Suprapubic skin (tissue), 4 donors: ENCODE measurements around the gene ZNF628. TPM values are rescaled to one million over a fixed set of nuclear protein-coding genes. Genes with fewer than 3 reads are reported as not detected.

Experiments used
- DNase-seq, 2 donors: peaks; one replicate each; pipeline ENCODE4 v3.0.0-alpha.2; 2019; ENCODE audit warnings: low spot score in 2 of 2
- H3K27ac ChIP-seq: fragments of 200-600 bp; sonication (generic); one replicate; pipeline ENCODE4 v1.5.1; 2019
- H3K27me3 ChIP-seq: fragments of 200-600 bp; sonication (generic); one replicate; pipeline ENCODE4 v1.5.1; 2019
- H3K36me3 ChIP-seq: fragments of 200-600 bp; sonication (generic); one replicate; pipeline ENCODE4 v1.5.1; 2019
- H3K4me1 ChIP-seq: fragments of 200-600 bp; sonication (generic); one replicate; pipeline ENCODE4 v1.5.1; 2019
- H3K4me3 ChIP-seq: fragments of 200-600 bp; sonication (generic); one replicate; pipeline ENCODE4 v1.5.1; 2019; ENCODE audit warnings: mild to moderate bottlenecking
- H3K9me3 ChIP-seq: fragments of 200-600 bp; sonication (generic); one replicate; pipeline ENCODE4 v1.5.1; 2019
- CTCF ChIP-seq, 2 donors: fragments of 200-600 bp in 1 of 2; fragments of 450-650 bp in 1 of 2; sonication (generic) in 1 of 2; IDR thresholded peaks; one replicate each; pipeline ENCODE4 v1.5.1; 2016 to 2019; ENCODE audit warnings: antibody characterized with exemption in 2 of 2, mild to moderate bottlenecking in 1 of 2, moderate library complexity in 1 of 2
- EP300 ChIP-seq: sonication (generic); formaldehyde crosslinking; IDR thresholded peaks from one replicate; pipeline ENCODE4 v1.6.1; 2017; ENCODE audit warnings: antibody characterized with exemption
- POLR2A ChIP-seq, 2 donors: fragments of 450-650 bp; IDR thresholded peaks; one replicate each; pipeline ENCODE4 v1.6.1; 2017; ENCODE audit warnings: antibody characterized with exemption in 2 of 2, mild to moderate bottlenecking in 2 of 2, moderate library complexity in 2 of 2
- POLR2AphosphoS5 ChIP-seq, 3 donors: sonication (generic); formaldehyde crosslinking; IDR thresholded peaks; one replicate each; pipeline ENCODE4 v1.6.1; 2017; ENCODE audit warnings: antibody characterized with exemption in 3 of 3
- WGBS: methylation state at CpG from one replicate; pipeline ENCODE4 v1.1.5; 2018; 5-methylcytosine and 5-hydroxymethylcytosine counted together
- total RNA-seq, 4 donors: library from RNA; depleted of rRNA; stranded (reverse); fragments of >200 nt; gene quantifications; one replicate each; pipeline ENCODE4 v1.1.0, GENCODE V29; 2016

The ZNF628 gene
- total RNA-seq, 4 donors from 2014 or later, result 17.3 to 22.9 (median 19.8) TPM

DNA sequence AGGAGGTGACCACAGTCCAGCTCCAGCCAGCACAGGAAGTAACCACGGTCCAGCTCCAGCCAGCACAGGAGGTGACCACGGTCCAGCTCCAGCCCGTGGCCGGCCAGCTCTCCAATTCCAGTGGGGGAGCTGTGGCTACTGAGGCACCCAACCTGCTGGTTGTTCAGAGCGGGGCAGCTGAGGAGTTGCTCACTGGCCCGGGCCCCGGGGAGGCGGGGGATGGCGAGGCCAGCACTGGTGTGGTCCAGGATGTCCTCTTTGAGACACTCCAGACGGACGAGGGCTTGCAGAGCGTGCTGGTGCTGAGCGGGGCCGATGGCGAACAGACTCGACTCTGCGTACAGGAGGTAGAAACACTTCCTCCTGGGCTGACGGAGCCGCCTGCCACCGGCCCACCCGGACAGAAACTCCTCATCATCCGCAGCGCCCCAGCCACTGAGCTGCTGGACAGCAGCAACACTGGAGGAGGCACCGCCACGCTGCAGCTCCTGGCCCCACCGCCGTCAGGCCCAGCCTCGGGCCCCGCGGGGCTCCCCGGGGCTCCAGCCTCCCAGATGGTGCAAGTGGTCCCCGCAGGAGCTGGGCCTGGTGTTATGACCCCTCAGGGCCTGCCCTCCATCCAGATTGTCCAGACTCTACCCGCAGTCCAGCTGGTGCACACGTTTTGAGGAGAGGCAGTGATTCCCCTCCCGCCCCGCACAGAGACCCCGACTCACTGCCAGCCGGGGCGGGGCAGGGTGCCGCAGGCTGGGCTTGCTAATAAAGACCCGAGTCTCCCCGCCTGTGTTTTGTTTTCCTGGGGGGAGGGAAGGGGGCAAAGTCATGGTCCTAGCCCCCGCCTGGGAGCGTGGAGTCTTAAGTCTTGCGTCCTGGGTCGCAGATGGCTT is 7.5 kb downstream of the ZNF628 start:
- TF ChIP-seq EP300 (no peak), POLR2A (IDR thresholded peaks at IDR 0.05) (no peak), POLR2AphosphoS5 (IDR thresholded peaks at IDR 0.05) (no peak), CTCF (IDR thresholded peaks at IDR 0.05) (no peak)
- H3K9me3 ChIP-seq, result no peaks in the 10 kb centered on the region
- peak in 1 of 2 donors; percentile 67 for DNase-seq
- peak overlapping the region; percentile 61 for H3K4me3 ChIP-seq
- peaks cover 48% of the 10 kb centered on the region for H3K4me1 ChIP-seq
- 88% methylated on average over 30 of the region's 46 CpGs for WGBS
- H3K27me3 ChIP-seq, result no peaks in the 10 kb centered on the region
- no peak overlapping the region for H3K27ac ChIP-seq
- peaks cover 24% of the 10 kb centered on the region for H3K36me3 ChIP-seq

- peak within 1 kb of the TSS; percentile 83 for H3K27ac ChIP-seq
- peaks cover 24% of the 10 kb centered on the region for H3K36me3 ChIP-seq
- peak within 1 kb of the TSS; percentile 61 for H3K4me3 ChIP-seq
- H3K9me3 ChIP-seq, result no peaks in the 10 kb centered on the region
- 0% methylated on average over 18 of the region's 78 CpGs for WGBS
- TF ChIP-seq POLR2AphosphoS5 (IDR thresholded peaks at IDR 0.05) (peak in 1 of 3 donors; percentile 41), CTCF (IDR thresholded peaks at IDR 0.05) (no peak)
- peaks cover 48% of the 10 kb centered on the region for H3K4me1 ChIP-seq
- H3K27me3 ChIP-seq, result no peaks in the 10 kb centered on the region
- peak in 1 of 2 donors; percentile 77 for DNase-seq
These were observed 8.4 kb downstream of the ZNF628 start, which contains the start of gene NAT14 for GRCh38 chr19:55484593-55485438. TSS of gene NAT14 (plus strand) at chr19:55485188. CDS start at chr19:55485709, 521 bp downstream.

- TF ChIP-seq POLR2AphosphoS5 (IDR thresholded peaks at IDR 0.05) (no peak), POLR2A (IDR thresholded peaks at IDR 0.05) (no peak), CTCF (IDR thresholded peaks at IDR 0.05) (no peak), EP300 (no peak)
- 34% methylated on average over 15 of the region's 18 CpGs for WGBS
These were observed 9.1 kb downstream of the ZNF628 start for GRCh38 chr19:55485439-55486011.

DNA sequence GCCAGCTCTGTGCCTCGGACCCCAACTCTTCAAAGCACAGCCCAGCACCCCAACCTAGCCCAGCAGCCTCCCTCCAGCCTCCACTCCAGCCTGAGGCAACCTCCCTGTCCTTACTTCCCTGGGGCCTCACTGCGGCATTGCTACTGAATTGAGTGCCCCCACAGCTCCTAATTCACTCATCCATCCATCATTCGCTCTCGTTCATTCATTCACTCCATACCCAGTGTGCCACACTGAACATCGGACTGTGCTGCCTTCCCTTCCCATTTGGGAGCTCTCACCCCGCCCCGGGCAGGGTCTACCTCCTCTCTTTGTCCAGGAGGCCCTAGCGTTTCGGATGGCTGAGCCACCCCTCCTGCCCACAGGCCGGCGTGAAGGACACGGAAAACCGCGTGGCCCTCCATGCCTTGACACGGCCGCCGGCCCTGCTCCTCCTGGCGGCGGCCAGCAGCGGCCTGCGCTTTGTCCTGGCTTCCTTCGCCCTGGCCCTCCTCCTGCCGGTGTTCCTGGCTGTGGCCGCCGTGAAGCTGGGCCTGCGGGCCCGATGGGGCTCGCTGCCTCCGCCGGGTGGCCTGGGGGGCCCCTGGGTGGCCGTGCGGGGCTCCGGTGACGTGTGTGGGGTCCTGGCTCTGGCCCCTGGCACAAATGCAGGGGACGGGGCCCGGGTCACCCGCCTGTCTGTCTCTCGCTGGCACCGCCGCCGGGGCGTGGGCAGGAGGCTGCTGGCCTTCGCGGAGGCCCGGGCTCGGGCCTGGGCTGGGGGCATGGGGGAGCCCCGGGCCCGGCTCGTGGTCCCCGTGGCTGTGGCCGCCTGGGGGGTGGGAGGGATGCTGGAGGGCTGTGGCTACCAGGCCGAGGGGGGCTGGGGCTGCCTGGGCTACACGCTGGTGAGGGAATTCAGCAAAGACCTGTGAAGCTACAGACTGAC is 9.9 kb downstream of the ZNF628 start:
- peak in 1 of 2 donors; percentile 19 for TF ChIP-seq CTCF (IDR thresholded peaks at IDR 0.05)
- TF ChIP-seq EP300, result no peak
- no peak for TF ChIP-seq POLR2AphosphoS5 (IDR thresholded peaks at IDR 0.05)
- H3K36me3 ChIP-seq, result peaks cover 21% of the 10 kb centered on the region
- 64% methylated on average over 9 of the region's 53 CpGs for WGBS
- H3K9me3 ChIP-seq, result no peaks in the 10 kb centered on the region
- peak overlapping the region; percentile 83 for H3K27ac ChIP-seq
- H3K4me3 ChIP-seq, result peak overlapping the region; percentile 61
- DNase-seq, result peak in 1 of 2 donors; percentile 66
- H3K27me3 ChIP-seq, result no peaks in the 10 kb centered on the region
- peaks cover 53% of the 10 kb centered on the region for H3K4me1 ChIP-seq

More at GRCh38 chr19:55485439-55486011, 9.1 kb downstream of the ZNF628 start:
- peak overlapping the region; percentile 83 for H3K27ac ChIP-seq
- H3K27me3 ChIP-seq, result no peaks in the 10 kb centered on the region
- H3K36me3 ChIP-seq, result peaks cover 24% of the 10 kb centered on the region
- DNase-seq, result peak in 1 of 2 donors; percentile 70
- no peaks in the 10 kb centered on the region for H3K9me3 ChIP-seq
- H3K4me3 ChIP-seq, result peak overlapping the region; percentile 61
- peaks cover 48% of the 10 kb centered on the region for H3K4me1 ChIP-seq
